ENCODE measurements around the gene FNDC1.

The FNDC1 gene

GRCh38 chr6:159203304-159204005 lies 34.3 kb downstream of the FNDC1 start:
- TF ChIP-seq FOXP2 (optimal IDR thresholded peaks at IDR 0.05; ENCODE audit: borderline replicate concordance, extremely low read depth, extremely low read length, insufficient read depth) (no peak), SIN3A (IDR thresholded peaks at IDR 0.05; ENCODE audit: borderline replicate concordance, insufficient read depth, low read length) (no peak), REST (IDR thresholded peaks at IDR 0.05; ENCODE audit: insufficient read depth in 1 of 2, low read depth in 2 of 2, low read length in 2 of 2) (no peak), TAF1 (IDR thresholded peaks at IDR 0.05; ENCODE audit: borderline replicate concordance, insufficient read depth, low read length) (no peak), POLR2AphosphoS5 (IDR thresholded peaks at IDR 0.05; ENCODE audit: low read depth, low read length) (no peak)

GRCh38 chr6:159204605-159205004 lies 35.4 kb downstream of the FNDC1 start:
- no peak for TF ChIP-seq FOXP2 (optimal IDR thresholded peaks at IDR 0.05; ENCODE audit: borderline replicate concordance, extremely low read depth, extremely low read length, insufficient read depth)
- no peak for TF ChIP-seq POLR2AphosphoS5 (IDR thresholded peaks at IDR 0.05; ENCODE audit: low read depth, low read length)
- TF ChIP-seq REST (IDR thresholded peaks at IDR 0.05; ENCODE audit: insufficient read depth in 1 of 2, low read depth in 2 of 2, low read length in 2 of 2): no peak
- TF ChIP-seq SIN3A (IDR thresholded peaks at IDR 0.05; ENCODE audit: borderline replicate concordance, insufficient read depth, low read length): no peak
- TF ChIP-seq TAF1 (IDR thresholded peaks at IDR 0.05; ENCODE audit: borderline replicate concordance, insufficient read depth, low read length): no peak

GRCh38 chr6:159212028-159212427 lies 42.8 kb downstream of the FNDC1 start:
- TF ChIP-seq REST (IDR thresholded peaks at IDR 0.05; ENCODE audit: insufficient read depth in 1 of 2, low read depth in 2 of 2, low read length in 2 of 2) (no peak), TAF1 (IDR thresholded peaks at IDR 0.05; ENCODE audit: borderline replicate concordance, insufficient read depth, low read length) (no peak), FOXP2 (optimal IDR thresholded peaks at IDR 0.05; ENCODE audit: borderline replicate concordance, extremely low read depth, extremely low read length, insufficient read depth) (no peak), SIN3A (IDR thresholded peaks at IDR 0.05; ENCODE audit: borderline replicate concordance, insufficient read depth, low read length) (no peak), POLR2AphosphoS5 (IDR thresholded peaks at IDR 0.05; ENCODE audit: low read depth, low read length) (no peak)

GRCh38 chr6:159212525-159213280 lies 43.5 kb downstream of the FNDC1 start:
- TF ChIP-seq SIN3A (IDR thresholded peaks at IDR 0.05; ENCODE audit: borderline replicate concordance, insufficient read depth, low read length): no peak
- TF ChIP-seq POLR2AphosphoS5 (IDR thresholded peaks at IDR 0.05; ENCODE audit: low read depth, low read length): no peak
- no peak for TF ChIP-seq FOXP2 (optimal IDR thresholded peaks at IDR 0.05; ENCODE audit: borderline replicate concordance, extremely low read depth, extremely low read length, insufficient read depth)
- TF ChIP-seq REST (IDR thresholded peaks at IDR 0.05; ENCODE audit: insufficient read depth in 1 of 2, low read depth in 2 of 2, low read length in 2 of 2): no peak
- TF ChIP-seq TAF1 (IDR thresholded peaks at IDR 0.05; ENCODE audit: borderline replicate concordance, insufficient read depth, low read length): no peak

All from PFSK-1 (cell line).